Thoracic aorta (tissue), 2 donors: ENCODE data around the gene S100A2. TPM values are rescaled to one million over a fixed set of nuclear protein-coding genes. Genes with fewer than 3 reads are reported as not detected.

Experiments used
- ATAC-seq: fragments of 150-250 bp; one replicate; pipeline ENCODE4 v1.8.0; 2017; ENCODE audit warnings: low read depth; ENCODE audit not compliant: insufficient number of reproducible peaks, low FRiP score
- DNase-seq: peaks from one replicate; pipeline ENCODE4 v3.0.0-alpha.2; 2020; ENCODE audit warnings: low spot score
- H3K27ac ChIP-seq, 2 donors: fragments of 200-600 bp; sonication (generic); 1 replicate in 1 of 2; 2 replicates in 1 of 2; pipeline ENCODE4 v1.5.1; 2016; ENCODE audit warnings: mild to moderate bottlenecking in 2 of 2, moderate library complexity in 2 of 2
- H3K27me3 ChIP-seq: fragments of 200-600 bp; sonication (generic); replicated peaks from 2 replicates; pipeline ENCODE4 v1.6.0; 2016; ENCODE audit warnings: mild to moderate bottlenecking; ENCODE audit not compliant: insufficient read depth
- H3K36me3 ChIP-seq: fragments of 200-600 bp; sonication (generic); one replicate; pipeline ENCODE4 v1.5.1; 2016
- H3K4me1 ChIP-seq, 2 donors: fragments of 200-600 bp; sonication (generic); 1 replicate in 1 of 2; 2 replicates in 1 of 2; pipeline versions ENCODE4 v1.5.1 to v1.6.0; 2016; ENCODE audit warnings: low read depth in 2 of 2, mild to moderate bottlenecking in 1 of 2; ENCODE audit not compliant: control insufficient read depth in 1 of 2
- H3K4me3 ChIP-seq: fragments of 200-600 bp; sonication (generic); 2 replicates; pipeline ENCODE4 v1.5.1; 2016; ENCODE audit warnings: mild to moderate bottlenecking
- H3K9me3 ChIP-seq: fragments of 200-600 bp; sonication (generic); 2 replicates; pipeline ENCODE4 v1.5.1; 2016
- CTCF ChIP-seq: fragments of 200-600 bp; sonication (generic); IDR thresholded peaks from one replicate; pipeline ENCODE4 v1.5.1; 2019; ENCODE audit warnings: antibody characterized with exemption
- total RNA-seq, 2 donors: library from RNA; depleted of rRNA; stranded (reverse); fragments of >200 nt; gene quantifications; one replicate each; pipeline versions ENCODE4 v1.1.0 to v1.2.3, GENCODE V29; 2016

S100A2 gene
- total RNA-seq, 2 donors from 2014 or later, result 1.1 to 2.9 TPM

- Histone ChIP-seq H3K27me3 (no peaks in the 10 kb centered on the region), H3K36me3 (no peaks in the 10 kb centered on the region), H3K27ac (no peak overlapping the region), H3K4me3 (no peak overlapping the region), H3K4me1 (peaks cover 4 to 6% of the 10 kb centered on the region in 2 donors), H3K9me3 (no peaks in the 10 kb centered on the region)
- DNase-seq (no peak), ATAC-seq (no peak)
- TF ChIP-seq CTCF, result no peak
Measured at GRCh38 chr1:153519242-153519641, 46.4 kb downstream of the S100A2 start.

- TF ChIP-seq CTCF, result no peak
- Histone ChIP-seq H3K27me3 (no peaks in the 10 kb centered on the region), H3K9me3 (no peaks in the 10 kb centered on the region), H3K4me3 (no peak overlapping the region), H3K36me3 (no peaks in the 10 kb centered on the region), H3K4me1 (peaks cover 4 to 11% of the 10 kb centered on the region in 2 donors), H3K27ac (no peak overlapping the region)
- no peak for DNase-seq
- ATAC-seq, result no peak
Measured at GRCh38 chr1:153515504-153516394, 49.9 kb downstream of the S100A2 start.

GRCh38 chr1:153513666-153514065 is 52.0 kb downstream of the S100A2 start:
- no peak for DNase-seq

GRCh38 chr1:153513023-153513422 is 52.6 kb downstream of the S100A2 start:
- no peak for TF ChIP-seq CTCF

More at GRCh38 chr1:153513666-153514065, 52.0 kb downstream of the S100A2 start:
- no peak for TF ChIP-seq CTCF
- no peaks in the 10 kb centered on the region for H3K36me3 ChIP-seq
- H3K9me3 ChIP-seq, result no peaks in the 10 kb centered on the region
- ATAC-seq, result no peak
- peaks cover 4 to 16% of the 10 kb centered on the region in 2 donors for H3K4me1 ChIP-seq
- H3K27me3 ChIP-seq, result no peaks in the 10 kb centered on the region
- H3K27ac ChIP-seq, result no peak overlapping the region
- no peak overlapping the region for H3K4me3 ChIP-seq

More at GRCh38 chr1:153513023-153513422, 52.6 kb downstream of the S100A2 start:
- Histone ChIP-seq H3K9me3 (no peaks in the 10 kb centered on the region), H3K36me3 (no peaks in the 10 kb centered on the region), H3K4me1 (peaks cover 0 to 13% of the 10 kb centered on the region in 2 donors), H3K27me3 (no peaks in the 10 kb centered on the region), H3K27ac (no peak overlapping the region), H3K4me3 (no peak overlapping the region)
- ATAC-seq (no peak), DNase-seq (no peak)

Other genes starting within 250 kb of the S100A2 start
- gene PGLYRP4, start 217.0 kb downstream of the S100A2 start, total RNA-seq, result not detected
- 100 to 1,000 TPM; 138 to 478 TPM for gene S100A9, start 208.0 kb downstream of the S100A2 start, total RNA-seq
- gene S100A12, start 190.2 kb downstream of the S100A2 start, total RNA-seq, result 10 to 100 TPM in 1 of 2 donors, not detected in 1; 22.5 TPM
- 10 to 100 TPM; 31.5 to 95.4 TPM for gene S100A8, start 174.8 kb downstream of the S100A2 start, total RNA-seq
- gene S100A7A, start 149.3 kb downstream of the S100A2 start, total RNA-seq, result not detected
- not detected for gene S100A7, start 105.2 kb downstream of the S100A2 start, total RNA-seq
- gene S100A6, start 29.9 kb downstream of the S100A2 start, total RNA-seq, result 100 to 1,000 TPM; 367 to 608 TPM
- gene S100A5, start 24.9 kb downstream of the S100A2 start, total RNA-seq, result not detected
- gene S100A4, start 20.0 kb downstream of the S100A2 start, total RNA-seq, result 1,000 to 10,000 TPM in 1 of 2 donors, 100 to 1,000 TPM in 1; 514 to 1,429 TPM
- gene S100A3, start 16.6 kb downstream of the S100A2 start, total RNA-seq, result 10 to 100 TPM in 1 of 2 donors, 1 to 10 TPM in 1; 3.1 to 25.0 TPM
- gene S100A16, start 47.3 kb upstream of the S100A2 start, total RNA-seq, result 10 to 100 TPM; 81.1 to 82.3 TPM
- 1 to 10 TPM; 4.2 to 4.9 TPM for gene S100A14, start 50.5 kb upstream of the S100A2 start, total RNA-seq
- 10 to 100 TPM; 64.2 to 82.9 TPM for gene S100A13, start 61.7 kb upstream of the S100A2 start, total RNA-seq
- not detected for gene S100A1, start 62.6 kb upstream of the S100A2 start, total RNA-seq
- gene CHTOP, start 68.2 kb upstream of the S100A2 start, total RNA-seq, result 10 to 100 TPM; 39.0 to 78.0 TPM
- gene SNAPIN, start 92.9 kb upstream of the S100A2 start, total RNA-seq, result 10 to 100 TPM; 37.9 to 41.6 TPM
- gene ILF2, start 105.1 kb upstream of the S100A2 start, total RNA-seq, result 10 to 100 TPM; 75.7 to 81.8 TPM
- 100 to 1,000 TPM; 279 to 293 TPM for gene NPR1, start 112.8 kb upstream of the S100A2 start, total RNA-seq
- gene INTS3, start 162.2 kb upstream of the S100A2 start, total RNA-seq, result 10 to 100 TPM; 63.8 to 68.8 TPM
- 100 to 1,000 TPM in 1 of 2 donors, 10 to 100 TPM in 1; 71.7 to 116 TPM for gene SLC27A3, start 209.6 kb upstream of the S100A2 start, total RNA-seq